ENCODE data around the gene NUB1.

NUB1 gene

DNA sequence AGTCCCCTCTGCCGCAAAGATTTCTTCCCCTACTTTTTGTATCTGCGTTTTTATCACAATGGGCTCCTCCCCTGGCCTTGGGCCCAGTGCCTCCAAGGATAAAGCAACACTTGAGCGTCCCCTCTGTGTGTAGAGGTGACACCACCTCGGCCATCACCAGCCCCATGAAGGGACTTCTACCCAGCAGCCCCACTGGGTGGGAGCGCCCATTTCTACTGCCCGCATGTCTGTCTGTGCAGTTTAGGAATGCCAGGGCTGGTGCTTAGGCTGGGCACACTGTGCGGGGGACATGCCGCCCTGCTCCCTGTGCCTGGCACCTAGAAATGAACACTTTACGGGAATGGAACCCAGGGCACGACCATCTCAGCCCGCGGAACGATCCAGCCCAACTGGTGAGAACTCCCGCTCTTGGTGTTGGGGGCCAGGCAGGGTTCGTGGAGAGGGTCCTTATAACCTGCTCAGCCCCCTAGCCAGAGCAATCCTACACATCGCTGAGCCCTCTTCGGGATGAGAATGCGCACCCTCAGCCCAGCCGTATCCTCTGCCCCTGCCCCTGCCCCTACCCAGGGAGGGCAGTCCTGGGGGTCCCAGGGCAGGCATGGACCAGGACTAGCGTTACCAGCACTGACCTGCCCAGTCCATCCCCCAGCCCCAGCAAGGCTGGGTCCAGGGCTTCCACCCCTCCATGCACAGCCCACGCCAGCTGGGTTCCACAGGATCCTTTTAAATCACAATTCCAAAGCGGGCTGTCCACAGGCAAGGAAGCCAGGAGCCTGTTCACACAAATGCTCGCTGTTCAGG lies 85.5 kb downstream of the NUB1 start:
- DNase-seq = no peak

DNA sequence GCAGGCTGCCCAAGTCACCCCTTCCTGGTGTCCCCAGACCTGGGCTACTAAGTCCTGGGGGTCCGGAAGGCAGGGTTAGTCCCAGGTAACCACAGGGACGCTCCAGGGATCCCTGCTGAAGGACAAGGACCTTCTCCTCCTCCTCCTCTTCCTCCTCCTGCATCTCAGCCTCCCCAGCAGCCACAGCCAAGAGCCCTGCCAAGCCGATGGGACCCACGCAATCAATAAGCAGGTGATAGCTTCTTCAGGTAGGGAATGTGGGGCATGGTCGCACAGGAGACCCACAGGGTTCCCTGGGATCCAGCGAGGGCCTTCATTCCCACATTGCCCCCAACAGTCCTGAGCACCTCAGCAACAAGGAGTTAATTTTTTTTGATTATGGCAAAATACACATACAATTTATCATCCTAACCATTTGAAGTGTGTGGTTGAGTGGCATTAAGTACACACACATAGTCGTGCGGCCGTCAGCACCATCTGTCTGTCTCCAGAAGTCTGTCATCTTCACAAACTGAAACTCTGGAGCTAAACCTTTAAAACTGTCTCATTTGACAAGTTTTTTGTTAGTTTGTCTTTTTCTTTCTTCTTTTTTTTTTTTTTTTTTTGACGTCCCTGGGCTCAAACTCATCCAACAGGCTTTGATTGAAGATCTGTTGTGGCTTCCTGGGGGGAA lies 86.2 kb downstream of the NUB1 start:
- no peak for DNase-seq

Data from fibroblast of skin of abdomen (primary cell).